ENCODE data around the gene SLC16A14.

- TF ChIP-seq CTCF (IDR thresholded peaks at IDR 0.05; ENCODE audit: low read length) (no peak), EZH2phosphoT487 (IDR thresholded peaks at IDR 0.05; ENCODE audit: low read length) (no peak), EZH2 (optimal IDR thresholded peaks at IDR 0.05; ENCODE audit: low read depth, low read length) (no peak)
Measured at GRCh38 chr2:230018153-230018552, 50.6 kb downstream of the SLC16A14 start.

Measured in MM.1S (cell line).